GM19023 (cell line): ENCODE data around the gene ZNF490.
"Not testable (repeated sequence)": the region's sequence is repeated elsewhere in the genome, so short reads cannot be mapped to it uniquely, and the experiment has no call there.

Experiments
- ATAC-seq: cut with Tn5 transposase; IDR thresholded peaks from one replicate; pipeline ENCODE4 v1.9.1; 2021; ENCODE audit warnings: mild to moderate bottlenecking, moderate library complexity; ENCODE audit not compliant: unreplicated experiment

Gene ZNF490

GRCh38 chr19:12623361-12624031, 12.9 kb upstream of the ZNF490 start:
- ATAC-seq = no peak

- not testable (repeated sequence) for ATAC-seq
Observed at GRCh38 chr19:12621253-12622024, 10.8 kb upstream of the ZNF490 start.

GRCh38 chr19:12617646-12618045, 7.0 kb upstream of the ZNF490 start:
- ATAC-seq = no peak

GRCh38 chr19:12611361-12611699, 717 bp upstream of the ZNF490 start:
- no peak for ATAC-seq

- no peak for ATAC-seq
Observed at GRCh38 chr19:12607631-12608030, 3.0 kb downstream of the ZNF490 start.

GRCh38 chr19:12606796-12607195, 3.8 kb downstream of the ZNF490 start:
- no peak for ATAC-seq

GRCh38 chr19:12603714-12604113, 6.9 kb downstream of the ZNF490 start:
- ATAC-seq = peak; percentile 66

- ATAC-seq = no peak
Observed at GRCh38 chr19:12597594-12597993, 13.0 kb downstream of the ZNF490 start.

- no peak for ATAC-seq
Observed at GRCh38 chr19:12596927-12597548, 13.6 kb downstream of the ZNF490 start.

GRCh38 chr19:12596485-12596884, 14.1 kb downstream of the ZNF490 start:
- no peak for ATAC-seq

GRCh38 chr19:12581100-12581499, 29.5 kb downstream of the ZNF490 start:
- no peak for ATAC-seq

GRCh38 chr19:12580180-12580694, 30.4 kb downstream of the ZNF490 start:
- ATAC-seq = no peak

GRCh38 chr19:12578641-12579040, 32.0 kb downstream of the ZNF490 start:
- no peak for ATAC-seq

- ATAC-seq = no peak
Observed at GRCh38 chr19:12574036-12574435, 36.6 kb downstream of the ZNF490 start.

GRCh38 chr19:12567951-12568350, 42.7 kb downstream of the ZNF490 start:
- no peak for ATAC-seq

- not testable (repeated sequence) for ATAC-seq
Observed at GRCh38 chr19:12566380-12566779, 44.2 kb downstream of the ZNF490 start.

- no peak for ATAC-seq
Observed at GRCh38 chr19:12564016-12564664, 46.5 kb downstream of the ZNF490 start.

GRCh38 chr19:12555456-12555930, 55.1 kb downstream of the ZNF490 start:
- ATAC-seq = no peak

- ATAC-seq = peak; percentile 96
Observed at GRCh38 chr19:12551060-12551832, 59.4 kb downstream of the ZNF490 start, which contains the start of gene ZNF564. Gene ZNF564, minus strand, starts transcription at chr19:12551482. Its CDS starts 150 bp downstream, at chr19:12551332.

- ATAC-seq = no peak
Observed at GRCh38 chr19:12546903-12547302, 63.7 kb downstream of the ZNF490 start.
